ENCODE data around the gene LECT2. TPM values are rescaled to one million over a fixed set of nuclear protein-coding genes. Genes with fewer than 3 reads are reported as not detected.

The LECT2 gene
- total and polyA plus RNA-seq, 9 donors = not detected

- Histone ChIP-seq H3K4me1 (ENCODE audit: insufficient read depth) (peaks cover 3% of the 10 kb centered on the region), H3K36me3 (no peaks in the 10 kb centered on the region), H3K27ac (no peak overlapping the region), H3K27me3 (no peaks in the 10 kb centered on the region), H3K4me3 (no peak overlapping the region), H3K9me3 (no peaks in the 10 kb centered on the region)
- intact Hi-C loops (cut with DNase I) = no loop called here
- no peak for DNase-seq
- WGBS, 3 donors = 89 to 97% (median 94%) methylated on average over 2 of the region's 2 CpGs
- TF ChIP-seq EP300 (IDR thresholded peaks at IDR 0.05) (no peak), POLR2A (IDR thresholded peaks at IDR 0.05) (no peak)
- TF ChIP-seq, protein P1, sequence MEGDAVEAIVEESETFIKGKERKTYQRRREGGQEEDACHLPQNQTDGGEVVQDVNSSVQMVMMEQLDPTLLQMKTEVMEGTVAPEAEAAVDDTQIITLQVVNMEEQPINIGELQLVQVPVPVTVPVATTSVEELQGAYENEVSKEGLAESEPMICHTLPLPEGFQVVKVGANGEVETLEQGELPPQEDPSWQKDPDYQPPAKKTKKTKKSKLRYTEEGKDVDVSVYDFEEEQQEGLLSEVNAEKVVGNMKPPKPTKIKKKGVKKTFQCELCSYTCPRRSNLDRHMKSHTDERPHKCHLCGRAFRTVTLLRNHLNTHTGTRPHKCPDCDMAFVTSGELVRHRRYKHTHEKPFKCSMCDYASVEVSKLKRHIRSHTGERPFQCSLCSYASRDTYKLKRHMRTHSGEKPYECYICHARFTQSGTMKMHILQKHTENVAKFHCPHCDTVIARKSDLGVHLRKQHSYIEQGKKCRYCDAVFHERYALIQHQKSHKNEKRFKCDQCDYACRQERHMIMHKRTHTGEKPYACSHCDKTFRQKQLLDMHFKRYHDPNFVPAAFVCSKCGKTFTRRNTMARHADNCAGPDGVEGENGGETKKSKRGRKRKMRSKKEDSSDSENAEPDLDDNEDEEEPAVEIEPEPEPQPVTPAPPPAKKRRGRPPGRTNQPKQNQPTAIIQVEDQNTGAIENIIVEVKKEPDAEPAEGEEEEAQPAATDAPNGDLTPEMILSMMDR (IDR thresholded peaks at IDR 0.05) = no peak
These were observed 41.8 kb upstream of the LECT2 start for GRCh38 chr5:135996611-135997010.

- H3K4me3 ChIP-seq = no peak overlapping the region
- TF ChIP-seq POLR2A (IDR thresholded peaks at IDR 0.05) (no peak), EP300 (IDR thresholded peaks at IDR 0.05) (no peak)
- TF ChIP-seq, protein P1 (IDR thresholded peaks at IDR 0.05) = no peak
- no peaks in the 10 kb centered on the region for H3K27me3 ChIP-seq
- H3K27ac ChIP-seq = no peak overlapping the region
- H3K36me3 ChIP-seq = no peaks in the 10 kb centered on the region
- intact Hi-C loops (cut with DNase I) = no loop called here
- 51 to 84% (median 64%) methylated on average over 3 of the region's 3 CpGs for WGBS, 3 donors
- H3K9me3 ChIP-seq = no peaks in the 10 kb centered on the region
- H3K4me1 ChIP-seq (ENCODE audit: insufficient read depth) = peaks cover 3% of the 10 kb centered on the region
- no peak for DNase-seq
These were observed 41.2 kb upstream of the LECT2 start for GRCh38 chr5:135995976-135996375.

GRCh38 chr5:135993880-135994636, 39.3 kb upstream of the LECT2 start:
- Histone ChIP-seq H3K36me3 (no peaks in the 10 kb centered on the region), H3K27me3 (no peaks in the 10 kb centered on the region), H3K4me3 (no peak overlapping the region), H3K4me1 (ENCODE audit: insufficient read depth) (peaks cover 3% of the 10 kb centered on the region), H3K27ac (peak overlapping the region; percentile 7 to 41), H3K9me3 (no peaks in the 10 kb centered on the region)
- TF ChIP-seq, protein P1 (IDR thresholded peaks at IDR 0.05) = peak in 1 of 3 donors; percentile 5
- no peak for TF ChIP-seq EP300 (IDR thresholded peaks at IDR 0.05)
- intact Hi-C loops (cut with DNase I) = no loop called here
- 6 to 12% (median 9%) methylated on average over 6 of the region's 6 CpGs for WGBS, 3 donors
- DNase-seq = peak in 1 of 5 donors; percentile 16

GRCh38 chr5:135993335-135993879, 38.6 kb upstream of the LECT2 start:
- Histone ChIP-seq H3K4me3 (no peak overlapping the region), H3K27me3 (no peaks in the 10 kb centered on the region), H3K27ac (peak overlapping the region; percentile 7 to 41), H3K4me1 (ENCODE audit: insufficient read depth) (peaks cover 3% of the 10 kb centered on the region), H3K36me3 (no peaks in the 10 kb centered on the region), H3K9me3 (no peaks in the 10 kb centered on the region)
- intact Hi-C loops (cut with DNase I) = no loop called here
- WGBS, 3 donors = 19 to 22% (median 20%) methylated on average over 6 of the region's 6 CpGs
- TF ChIP-seq POLR2A (IDR thresholded peaks at IDR 0.05) = no peak
- TF ChIP-seq EP300 (IDR thresholded peaks at IDR 0.05) = no peak
- TF ChIP-seq, protein P1 (IDR thresholded peaks at IDR 0.05) = no peak
- DNase-seq = no peak

Measured in ovary (tissue), 9 donors.